Glutamatergic neuron (in vitro differentiated cells): ENCODE results near the gene DGUOK. TPM values are rescaled to one million over a fixed set of nuclear protein-coding genes. Genes with fewer than 3 reads are reported as not detected.

ENCODE experiments used
- DNase-seq: peaks from one replicate; pipeline ENCODE4 v3.0.0; 2022
- H3K27ac Mint-ChIP-seq: one replicate; pipeline ENCODE4 v1.8.0; 2020; ENCODE audit warnings: mild to moderate bottlenecking, mixed read lengths, inconsistent platforms; ENCODE audit not compliant: unreplicated experiment
- H3K27me3 Mint-ChIP-seq: one replicate; pipeline ENCODE4 v1.8.0; 2020; ENCODE audit warnings: mild to moderate bottlenecking, moderate library complexity, mixed read lengths, inconsistent platforms; ENCODE audit not compliant: unreplicated experiment
- H3K36me3 Mint-ChIP-seq: one replicate; pipeline ENCODE4 v1.8.0; 2020; ENCODE audit warnings: mild to moderate bottlenecking, mixed read lengths, inconsistent platforms; ENCODE audit not compliant: unreplicated experiment
- H3K4me1 Mint-ChIP-seq: one replicate; pipeline ENCODE4 v1.8.0; 2020; ENCODE audit warnings: mild to moderate bottlenecking, low read depth, mixed read lengths, inconsistent platforms; ENCODE audit not compliant: unreplicated experiment
- H3K4me3 Mint-ChIP-seq: one replicate; pipeline ENCODE4 v1.8.0; 2020; ENCODE audit warnings: mild to moderate bottlenecking, mixed read lengths, inconsistent platforms; ENCODE audit not compliant: unreplicated experiment
- H3K9me3 Mint-ChIP-seq: one replicate; pipeline ENCODE4 v1.8.0; 2020; ENCODE audit warnings: mild to moderate bottlenecking, moderate library complexity, mixed read lengths, inconsistent platforms; ENCODE audit not compliant: unreplicated experiment
- total RNA-seq: library from RNA; stranded (reverse); fragmentation: NEBNext Ultra II Directional; extraction: Animal tissue kit (Norgen Biotek cat#: 25700); gene quantifications from one replicate; pipeline ENCODE4 v1.2.1, GENCODE V29; 2021; ENCODE audit not compliant: unreplicated experiment
- TF ChIP-seq, protein P1 (sequence below): fragments of 200-600 bp; sonication (generic); IDR thresholded peaks from one replicate; pipeline ENCODE4 v1.5.0; 2021; ENCODE audit not compliant: partially characterized antibody, unreplicated experiment

Gene DGUOK
- total RNA-seq, 1 donor from 2014 or later = 96.8 TPM

DNA sequence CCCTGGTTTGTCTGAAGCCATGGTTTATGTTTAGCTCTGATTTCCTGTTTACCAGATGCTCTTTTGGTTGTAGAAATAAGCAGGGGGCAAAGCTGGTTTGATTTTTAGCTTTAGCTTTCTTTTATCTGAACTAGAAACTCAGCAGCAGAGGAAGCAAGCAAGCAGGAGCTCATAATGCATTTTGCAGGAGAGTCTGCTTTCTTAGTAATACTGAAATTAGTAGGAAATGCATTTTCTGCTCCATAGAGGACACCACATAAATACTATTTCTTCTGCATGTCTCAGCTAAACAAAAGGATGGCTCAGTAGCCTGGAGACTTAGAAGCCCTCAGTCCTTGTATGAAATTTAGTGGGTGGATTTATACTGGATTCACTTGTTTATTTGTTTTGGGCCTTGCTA lies 23.1 kb downstream of the DGUOK start:
- Mint-ChIP-seq H3K27me3 (peaks cover 1% of the 10 kb centered on the region), H3K9me3 (peaks cover 1% of the 10 kb centered on the region), H3K27ac (no peak overlapping the region), H3K4me1 (peaks cover 3% of the 10 kb centered on the region), H3K36me3 (peaks cover 13% of the 10 kb centered on the region), H3K4me3 (no peak overlapping the region)
- TF ChIP-seq, protein P1, sequence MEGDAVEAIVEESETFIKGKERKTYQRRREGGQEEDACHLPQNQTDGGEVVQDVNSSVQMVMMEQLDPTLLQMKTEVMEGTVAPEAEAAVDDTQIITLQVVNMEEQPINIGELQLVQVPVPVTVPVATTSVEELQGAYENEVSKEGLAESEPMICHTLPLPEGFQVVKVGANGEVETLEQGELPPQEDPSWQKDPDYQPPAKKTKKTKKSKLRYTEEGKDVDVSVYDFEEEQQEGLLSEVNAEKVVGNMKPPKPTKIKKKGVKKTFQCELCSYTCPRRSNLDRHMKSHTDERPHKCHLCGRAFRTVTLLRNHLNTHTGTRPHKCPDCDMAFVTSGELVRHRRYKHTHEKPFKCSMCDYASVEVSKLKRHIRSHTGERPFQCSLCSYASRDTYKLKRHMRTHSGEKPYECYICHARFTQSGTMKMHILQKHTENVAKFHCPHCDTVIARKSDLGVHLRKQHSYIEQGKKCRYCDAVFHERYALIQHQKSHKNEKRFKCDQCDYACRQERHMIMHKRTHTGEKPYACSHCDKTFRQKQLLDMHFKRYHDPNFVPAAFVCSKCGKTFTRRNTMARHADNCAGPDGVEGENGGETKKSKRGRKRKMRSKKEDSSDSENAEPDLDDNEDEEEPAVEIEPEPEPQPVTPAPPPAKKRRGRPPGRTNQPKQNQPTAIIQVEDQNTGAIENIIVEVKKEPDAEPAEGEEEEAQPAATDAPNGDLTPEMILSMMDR = no peak
- DNase-seq = no peak

DNA sequence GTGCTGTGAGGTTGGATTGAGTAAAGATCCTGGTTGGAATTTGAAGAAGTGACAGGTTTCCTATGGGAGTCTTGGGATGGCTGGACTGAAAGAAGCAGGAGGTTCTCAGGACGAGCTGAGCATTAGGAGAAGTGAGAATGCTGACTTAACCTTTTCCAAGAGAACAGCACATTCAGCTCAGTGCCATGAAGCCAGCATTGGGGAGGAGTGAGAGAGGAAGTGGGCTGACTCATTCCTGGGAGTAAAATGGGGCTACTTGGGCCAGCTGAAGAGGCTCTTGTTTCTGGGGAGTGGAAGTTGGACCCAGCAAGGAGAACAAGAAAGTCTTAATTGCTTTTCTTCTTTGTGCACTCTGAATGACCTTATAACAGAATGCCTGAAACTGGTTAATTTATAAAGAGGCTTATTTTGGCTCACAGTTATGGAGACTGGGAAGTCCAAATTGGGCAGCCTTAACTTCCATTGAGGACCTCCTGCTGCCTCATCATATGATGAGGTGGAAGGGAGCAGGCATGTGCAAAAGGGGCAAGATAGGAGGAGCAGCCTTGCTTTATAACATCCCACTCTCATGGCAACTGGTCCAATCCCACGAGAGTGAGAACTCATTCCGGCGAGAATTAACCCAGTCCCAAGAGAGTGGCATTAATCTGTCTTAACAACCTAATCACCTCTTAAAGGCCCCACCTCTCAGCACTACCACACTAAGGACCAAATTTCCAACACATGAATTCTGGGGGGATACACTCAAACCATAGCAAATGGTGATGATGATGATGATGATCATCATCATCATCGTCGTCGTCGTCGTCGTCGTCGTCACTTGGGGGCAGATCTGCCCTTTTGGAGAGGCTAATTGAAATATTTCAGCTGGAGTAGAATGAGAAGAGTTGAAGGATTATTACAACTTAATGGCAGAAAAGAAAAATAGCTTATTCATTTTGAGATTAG lies 26.1 kb downstream of the DGUOK start:
- Mint-ChIP-seq H3K9me3 (peaks cover 1% of the 10 kb centered on the region), H3K4me1 (peaks cover 3% of the 10 kb centered on the region), H3K36me3 (peaks cover 13% of the 10 kb centered on the region), H3K27me3 (peaks cover 1% of the 10 kb centered on the region), H3K4me3 (no peak overlapping the region), H3K27ac (no peak overlapping the region)
- TF ChIP-seq, protein P1 = no peak
- DNase-seq = no peak

DNA sequence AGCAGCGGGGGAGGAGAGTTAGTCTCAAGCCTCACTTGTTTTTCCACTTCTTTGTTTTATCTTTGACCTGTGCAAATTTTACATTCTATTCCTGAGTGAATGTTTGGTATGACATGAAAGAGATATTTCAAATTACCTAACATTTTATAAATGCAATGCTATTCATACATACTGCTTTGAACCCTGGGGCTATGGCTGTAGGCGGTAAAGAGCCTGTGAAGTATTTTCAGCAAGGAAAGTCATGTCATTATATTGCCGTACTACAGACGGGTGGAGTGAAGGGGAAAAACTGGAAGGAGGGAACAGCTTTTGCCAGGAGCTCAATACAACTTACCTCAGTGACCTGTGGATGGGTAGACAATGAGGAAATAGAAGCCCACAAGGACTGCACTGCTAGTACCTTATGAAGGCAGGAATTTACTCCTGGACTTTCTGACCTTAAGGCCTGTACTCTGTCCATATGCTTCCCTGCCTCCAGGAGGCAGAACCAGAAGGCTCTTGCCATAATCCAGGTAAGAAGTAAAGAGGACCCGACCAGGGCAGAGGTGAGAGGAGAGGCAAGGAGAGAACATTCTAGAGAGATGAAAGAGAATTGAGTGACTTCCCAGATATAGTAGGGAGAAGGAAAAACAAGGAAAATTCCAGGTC lies 29.7 kb downstream of the DGUOK start:
- Mint-ChIP-seq H3K36me3 (peaks cover 12% of the 10 kb centered on the region), H3K27me3 (no peaks in the 10 kb centered on the region), H3K4me1 (no peaks in the 10 kb centered on the region), H3K4me3 (no peak overlapping the region), H3K9me3 (peaks cover 1% of the 10 kb centered on the region), H3K27ac (no peak overlapping the region)
- TF ChIP-seq, protein P1 = no peak
- no peak for DNase-seq

DNA sequence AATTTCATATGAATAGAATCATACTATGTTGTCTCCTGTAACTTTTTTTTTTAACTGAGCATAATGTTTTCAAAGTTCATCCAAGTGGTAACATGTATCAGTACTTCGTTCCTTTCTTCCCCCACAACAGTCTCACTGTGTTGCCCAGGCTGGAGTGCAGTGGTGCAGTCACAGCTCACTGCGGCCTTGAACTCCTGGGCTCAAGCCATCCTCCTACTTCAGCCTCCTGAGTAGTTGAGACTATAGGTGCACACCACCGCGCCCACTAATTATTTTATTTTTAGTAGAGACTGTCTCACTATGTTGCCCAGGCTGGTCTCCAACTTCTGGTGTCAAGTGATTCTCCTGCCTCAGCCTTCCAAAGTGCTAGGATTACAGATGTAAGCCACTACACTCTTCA lies 34.6 kb downstream of the DGUOK start:
- Mint-ChIP-seq H3K27ac (no peak overlapping the region), H3K36me3 (peaks cover 8% of the 10 kb centered on the region), H3K4me1 (no peaks in the 10 kb centered on the region), H3K4me3 (no peak overlapping the region), H3K9me3 (no peaks in the 10 kb centered on the region), H3K27me3 (peaks cover 2% of the 10 kb centered on the region)
- TF ChIP-seq, protein P1 = no peak
- no peak for DNase-seq
